H9 (cell line): ENCODE measurements around the gene MORN5. TPM values are rescaled to one million over a fixed set of nuclear protein-coding genes. Genes with fewer than 3 reads are reported as not detected.
A peak's percentile ranks its signal among the peaks of the same experiment; 100 is the strongest.

Experiments
- DNase-seq: peaks from one replicate; pipeline ENCODE4 v3.0.0-alpha.2; 2017
- H2AFZ ChIP-seq: one replicate; pipeline ENCODE4 v1.6.1; 2013; ENCODE audit warnings: mild to moderate bottlenecking, low read length, control low read depth, moderate library complexity
- H2AK5ac ChIP-seq: 2 replicates; pipeline ENCODE4 v1.6.1; 2013; ENCODE audit warnings: low read length, control low read depth, mixed read lengths; ENCODE audit not compliant: insufficient read length
- H2BK120ac ChIP-seq: one replicate; pipeline ENCODE4 v1.6.1; 2013; ENCODE audit warnings: low read depth, mild to moderate bottlenecking, low read length, control low read depth, inconsistent platforms; ENCODE audit not compliant: poor library complexity, severe bottlenecking
- H2BK12ac ChIP-seq: 2 replicates; pipeline ENCODE4 v1.6.1; 2013; ENCODE audit warnings: low read length, control low read depth, mixed read lengths, low read depth; ENCODE audit not compliant: insufficient read length
- H2BK15ac ChIP-seq: 2 replicates; pipeline ENCODE4 v1.6.1; 2013; ENCODE audit warnings: low read depth, low read length, control low read depth
- H2BK20ac ChIP-seq: one replicate; pipeline ENCODE4 v1.6.1; 2013; ENCODE audit warnings: low read depth, mild to moderate bottlenecking, low read length, control low read depth, inconsistent platforms; ENCODE audit not compliant: poor library complexity, severe bottlenecking
- H2BK5ac ChIP-seq: 2 replicates; pipeline ENCODE4 v1.6.1; 2013; ENCODE audit warnings: low read length, control low read depth, mixed read lengths; ENCODE audit not compliant: insufficient read length
- H3K14ac ChIP-seq: 2 replicates; pipeline ENCODE4 v1.6.1; 2013; ENCODE audit warnings: low read length, control low read depth; ENCODE audit not compliant: insufficient read depth
- H3K18ac ChIP-seq: 2 replicates; pipeline ENCODE4 v1.6.1; 2013; ENCODE audit warnings: low read depth, mild to moderate bottlenecking, mixed read lengths, low read length, control low read depth; ENCODE audit not compliant: insufficient read length
- H3K23ac ChIP-seq: 2 replicates; pipeline ENCODE4 v1.6.1; 2013; ENCODE audit warnings: low read length, control low read depth, mixed read lengths, low read depth; ENCODE audit not compliant: insufficient read length
- H3K23me2 ChIP-seq: 2 replicates; pipeline ENCODE4 v1.6.1; 2013; ENCODE audit warnings: low read depth, mild to moderate bottlenecking, mixed read lengths, low read length, control low read depth; ENCODE audit not compliant: insufficient read length, poor library complexity, severe bottlenecking
- H3K27ac ChIP-seq: 2 replicates; pipeline ENCODE4 v1.5.1; 2013; ENCODE audit warnings: low read length, control low read depth, mixed read lengths, low read depth; ENCODE audit not compliant: insufficient read length
- H3K27me3 ChIP-seq: 2 replicates; pipeline ENCODE4 v1.6.1; 2013; ENCODE audit warnings: low read length, control low read depth, inconsistent platforms; ENCODE audit not compliant: insufficient read depth
- H3K4ac ChIP-seq: 2 replicates; pipeline ENCODE4 v1.6.1; 2013; ENCODE audit warnings: low read depth, mild to moderate bottlenecking, control low read depth, inconsistent platforms, low read length, moderate library complexity
- H3K4me1 ChIP-seq: 2 replicates; pipeline ENCODE4 v1.6.1; 2013; ENCODE audit warnings: low read length, control low read depth, inconsistent platforms; ENCODE audit not compliant: insufficient read depth
- H3K4me2 ChIP-seq: 2 replicates; pipeline ENCODE4 v1.6.1; 2013; ENCODE audit warnings: low read length, control low read depth, mixed read lengths; ENCODE audit not compliant: insufficient read length, insufficient read depth
- H3K56ac ChIP-seq: 2 replicates; pipeline ENCODE4 v1.6.1; 2013; ENCODE audit warnings: low read depth, mild to moderate bottlenecking, mixed read lengths, low read length, control low read depth; ENCODE audit not compliant: insufficient read length
- H3K79me1 ChIP-seq: 2 replicates; pipeline ENCODE4 v1.6.1; 2013; ENCODE audit warnings: low read depth, mild to moderate bottlenecking, moderate library complexity, low read length, control low read depth, inconsistent platforms; ENCODE audit not compliant: insufficient read depth, poor library complexity, severe bottlenecking
- H3K79me2 ChIP-seq: 2 replicates; pipeline ENCODE4 v1.6.1; 2013; ENCODE audit warnings: low read length, control low read depth, inconsistent platforms; ENCODE audit not compliant: insufficient read depth
- H3K9ac ChIP-seq: 2 replicates; pipeline ENCODE4 v1.6.1; 2013; ENCODE audit warnings: low read length, control low read depth, mixed read lengths; ENCODE audit not compliant: insufficient read length; ENCODE audit errors: extremely low read depth
- H3K9me3 ChIP-seq: one replicate; pipeline ENCODE4 v1.6.1; 2013; ENCODE audit warnings: low read depth, low read length, inconsistent platforms; ENCODE audit not compliant: control insufficient read depth
- H3T11ph ChIP-seq: one replicate; pipeline ENCODE4 v1.6.1; 2013; ENCODE audit warnings: mild to moderate bottlenecking, low read length, control low read depth, inconsistent platforms
- H4K20me1 ChIP-seq: one replicate; pipeline ENCODE4 v1.6.1; 2013; ENCODE audit not compliant: control insufficient read depth, insufficient read length, insufficient read depth
- H4K5ac ChIP-seq: 2 replicates; pipeline ENCODE4 v1.6.1; 2013; ENCODE audit warnings: low read depth, mild to moderate bottlenecking, mixed read lengths, low read length, control low read depth; ENCODE audit not compliant: insufficient read length
- H4K8ac ChIP-seq: replicated peaks from 2 replicates; pipeline ENCODE4 v1.6.1; 2013; ENCODE audit warnings: low read length, control low read depth, mixed read lengths, low read depth; ENCODE audit not compliant: insufficient read length
- H4K91ac ChIP-seq: 2 replicates; pipeline ENCODE4 v1.6.1; 2013; ENCODE audit warnings: low read depth, mild to moderate bottlenecking, moderate library complexity, mixed read lengths, low read length, control low read depth; ENCODE audit not compliant: insufficient read length
- H3K27ac Mint-ChIP-seq, 3 experiments: 2 replicates in 2 of 3; 3 replicates in 1 of 3; pipeline ENCODE4 v1.8.0; 2020 to 2021; ENCODE audit warnings: mixed read lengths in 3 of 3, mild to moderate bottlenecking in 1 of 3, moderate library complexity in 1 of 3
- H3K27me3 Mint-ChIP-seq: 2 replicates; pipeline ENCODE4 v1.8.0; 2021; ENCODE audit warnings: low read depth, mild to moderate bottlenecking, moderate library complexity, mixed read lengths
- H3K36me3 Mint-ChIP-seq, 3 experiments: 2 replicates in 2 of 3; 3 replicates in 1 of 3; pipeline ENCODE4 v1.8.0; 2020 to 2021; ENCODE audit warnings: low read depth in 3 of 3, mixed read lengths in 3 of 3; ENCODE audit not compliant: insufficient read depth in 1 of 3
- H3K4me1 Mint-ChIP-seq, 2 experiments: 2 replicates each; pipeline ENCODE4 v1.8.0; 2020; ENCODE audit warnings: mixed read lengths in 2 of 2
- H3K4me3 Mint-ChIP-seq, 2 experiments: 2 replicates in 1 of 2; 3 replicates in 1 of 2; pipeline ENCODE4 v1.8.0; 2020 to 2021; ENCODE audit warnings: mild to moderate bottlenecking in 2 of 2, mixed read lengths in 2 of 2, moderate library complexity in 1 of 2
- H3K9me3 Mint-ChIP-seq, 2 experiments: 2 replicates in 1 of 2; 3 replicates in 1 of 2; pipeline ENCODE4 v1.8.0; 2020; ENCODE audit warnings: mild to moderate bottlenecking in 2 of 2, mixed read lengths in 2 of 2, moderate library complexity in 1 of 2
- WGBS: extraction: QIAGEN DNeasy Blood & Tissue Kit; methylation state at CpG from one replicate; pipeline ENCODE4 v1.1.7; 2013; ENCODE audit warnings: missing lambda C conversion rate, low lambda C conversion rate, mixed read lengths; ENCODE audit not compliant: insufficient read length; ENCODE audit errors: extremely low coverage; 5-methylcytosine and 5-hydroxymethylcytosine counted together
- total RNA-seq: library from RNA; stranded (reverse); gene quantifications from 2 replicates; pipeline ENCODE4 v1.2.1, GENCODE V29; 2021
- TF ChIP-seq, protein P1 (sequence below): fragments of 200-600 bp; sonication (generic); conservative IDR thresholded peaks from 3 replicates; pipeline ENCODE4 v1.8.0; 2021; ENCODE audit warnings: antibody characterized with exemption, mild to moderate bottlenecking

MORN5 gene
- total RNA-seq, 1 experiment from 2014 or later: not detected

DNA sequence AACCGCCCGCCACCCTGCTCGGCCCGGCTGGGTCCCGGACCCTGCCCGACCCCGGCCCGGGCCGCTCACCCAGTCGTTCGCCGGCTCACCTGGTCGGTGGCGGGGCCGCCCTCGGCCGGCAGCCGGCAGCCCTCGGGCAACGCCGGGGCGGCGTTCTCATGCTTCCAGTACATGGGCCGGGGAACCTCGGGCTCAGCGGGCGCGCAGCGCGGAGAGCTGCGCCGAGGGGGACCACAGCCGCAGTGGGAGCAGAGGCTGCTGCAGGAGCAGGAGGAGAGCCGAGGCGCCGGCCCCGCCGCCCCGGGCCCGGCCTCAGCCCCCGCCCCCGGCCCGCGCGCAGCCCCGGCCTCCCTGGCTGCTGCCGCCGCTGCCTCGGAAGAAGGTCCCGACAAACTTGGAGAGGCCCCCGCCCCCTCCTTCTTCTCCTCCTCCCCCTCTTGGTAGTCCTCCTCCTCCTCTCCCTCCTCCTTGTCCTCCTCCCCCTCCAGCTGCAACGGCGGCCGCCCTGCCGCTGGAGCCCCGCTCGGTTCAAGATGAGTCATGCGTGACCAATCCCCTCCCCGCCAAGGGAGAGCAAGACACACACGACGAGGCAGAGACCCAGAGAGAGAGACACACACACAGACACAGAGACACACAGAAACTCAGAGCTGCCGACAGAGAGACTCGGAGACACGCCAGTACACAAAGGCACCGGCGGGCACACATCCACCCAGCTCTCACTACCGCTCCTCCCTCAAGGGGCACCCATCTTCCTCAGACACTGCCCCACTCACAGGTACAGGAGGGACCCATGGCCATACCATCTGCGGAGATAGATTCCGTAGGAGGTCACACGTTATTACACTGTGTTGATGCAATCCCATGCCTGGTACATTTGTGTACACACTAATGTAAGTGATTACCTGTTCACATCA lies 69.1 kb downstream of the MORN5 start, which contains the start of gene LHX6:
Gene LHX6 (minus strand): TSS at position 390 of the 917 bp plus-strand sequence. CDS start 217 bp downstream, at position 173.
- no peak within 1 kb of the TSS for H2BK12ac ChIP-seq
- H3K79me2 ChIP-seq: no peaks in the 10 kb centered on the region
- DNase-seq: no peak
- H3K4me2 ChIP-seq: peak within 1 kb of the TSS; percentile 41
- H3K79me1 ChIP-seq: no peaks in the 10 kb centered on the region
- no peak within 1 kb of the TSS; the same call in 1 of the 2 replicates for H3K14ac ChIP-seq
- no peak within 1 kb of the TSS for H3K9ac ChIP-seq
- H2BK5ac ChIP-seq: no peak within 1 kb of the TSS
- H3K27ac ChIP-seq: no peak within 1 kb of the TSS
- H2BK15ac ChIP-seq: no peak within 1 kb of the TSS
- H3K36me3 Mint-ChIP-seq: peaks cover 0 to 4% (median 1%) of the 10 kb centered on the region in 3 experiments; a peak in 4 of 7 replicates
- no peak within 1 kb of the TSS for H3K18ac ChIP-seq
- H3K9me3 Mint-ChIP-seq: peaks cover 2 to 3% of the 10 kb centered on the region in 2 experiments; a peak in 3 of 5 replicates
- no CpG with 5 or more reads among the region's 70 CpGs for WGBS
- TF ChIP-seq, protein P1, sequence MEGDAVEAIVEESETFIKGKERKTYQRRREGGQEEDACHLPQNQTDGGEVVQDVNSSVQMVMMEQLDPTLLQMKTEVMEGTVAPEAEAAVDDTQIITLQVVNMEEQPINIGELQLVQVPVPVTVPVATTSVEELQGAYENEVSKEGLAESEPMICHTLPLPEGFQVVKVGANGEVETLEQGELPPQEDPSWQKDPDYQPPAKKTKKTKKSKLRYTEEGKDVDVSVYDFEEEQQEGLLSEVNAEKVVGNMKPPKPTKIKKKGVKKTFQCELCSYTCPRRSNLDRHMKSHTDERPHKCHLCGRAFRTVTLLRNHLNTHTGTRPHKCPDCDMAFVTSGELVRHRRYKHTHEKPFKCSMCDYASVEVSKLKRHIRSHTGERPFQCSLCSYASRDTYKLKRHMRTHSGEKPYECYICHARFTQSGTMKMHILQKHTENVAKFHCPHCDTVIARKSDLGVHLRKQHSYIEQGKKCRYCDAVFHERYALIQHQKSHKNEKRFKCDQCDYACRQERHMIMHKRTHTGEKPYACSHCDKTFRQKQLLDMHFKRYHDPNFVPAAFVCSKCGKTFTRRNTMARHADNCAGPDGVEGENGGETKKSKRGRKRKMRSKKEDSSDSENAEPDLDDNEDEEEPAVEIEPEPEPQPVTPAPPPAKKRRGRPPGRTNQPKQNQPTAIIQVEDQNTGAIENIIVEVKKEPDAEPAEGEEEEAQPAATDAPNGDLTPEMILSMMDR: no peak
- H2AK5ac ChIP-seq: no peak within 1 kb of the TSS
- peak within 1 kb of the TSS; percentile 62 to 81 for H3K4me3 Mint-ChIP-seq
- no peak within 1 kb of the TSS for H3T11ph ChIP-seq
- H3K56ac ChIP-seq: no peak within 1 kb of the TSS
- no peak within 1 kb of the TSS for H2AFZ ChIP-seq
- H4K20me1 ChIP-seq: peaks cover 2% of the 10 kb centered on the region
- H2BK120ac ChIP-seq: no peak within 1 kb of the TSS
- no peak within 1 kb of the TSS for H3K27ac Mint-ChIP-seq
- peaks cover 9 to 23% of the 10 kb centered on the region in 2 experiments for H3K4me1 Mint-ChIP-seq
- no peak within 1 kb of the TSS for H2BK20ac ChIP-seq
- no peak within 1 kb of the TSS for H4K5ac ChIP-seq
- peaks cover 3% of the 10 kb centered on the region; the same call in 1 of the 2 replicates for H3K4me1 ChIP-seq
- H3K27me3 ChIP-seq: peaks cover 75% of the 10 kb centered on the region
- H3K4ac ChIP-seq: no peak within 1 kb of the TSS
- no peak within 1 kb of the TSS for H4K8ac ChIP-seq
- H3K23me2 ChIP-seq: peaks cover 14% of the 10 kb centered on the region
- H4K91ac ChIP-seq: no peak within 1 kb of the TSS
- no peak within 1 kb of the TSS for H3K23ac ChIP-seq
- peaks cover 59% of the 10 kb centered on the region for H3K27me3 Mint-ChIP-seq
- no peaks in the 10 kb centered on the region for H3K9me3 ChIP-seq
